HepG2 (cell line): ENCODE data around the gene SPNS1. TPM values are rescaled to one million over a fixed set of nuclear protein-coding genes. Genes with fewer than 3 reads are reported as not detected.

Experiments used
- CREBL2 ChIP-seq: sonication (generic); formaldehyde crosslinking; IDR thresholded peaks from 2 replicates; pipeline ENCODE4 v1.8.1; 2023; ENCODE audit warnings: missing genetic modification reagents, mild to moderate bottlenecking, borderline replicate concordance
- DZIP1 ChIP-seq: sonication (generic); formaldehyde crosslinking; IDR thresholded peaks from 2 replicates; pipeline ENCODE4 v1.5.0; 2020; ENCODE audit warnings: mild to moderate bottlenecking, missing genetic modification reagents
- ELF3 ChIP-seq: IDR thresholded peaks from 2 replicates; pipeline ENCODE4 v1.6.1; 2016; ENCODE audit warnings: missing genetic modification reagents, missing compliant biosample characterization
- KDM2A ChIP-seq: sonication (generic); formaldehyde crosslinking; IDR thresholded peaks from 2 replicates; pipeline ENCODE4 v1.4.0; 2020; ENCODE audit warnings: low read depth, missing genetic modification reagents, borderline replicate concordance
- NFRKB ChIP-seq: fragments of 450-650 bp; IDR thresholded peaks from 2 replicates; pipeline ENCODE4 v1.6.1; 2017
- PATZ1 ChIP-seq: sonication (generic); formaldehyde crosslinking; IDR thresholded peaks from 2 replicates; pipeline ENCODE4 v1.4.0; 2020; ENCODE audit warnings: missing genetic modification reagents
- POLR2AphosphoS2 ChIP-seq: IDR thresholded peaks from 2 replicates; pipeline ENCODE4 v1.6.1; 2011; ENCODE audit warnings: low read depth, low read length, improper control_type of control experiment
- RCOR2 ChIP-seq: IDR thresholded peaks from 2 replicates; pipeline ENCODE4 v1.6.1; 2016; ENCODE audit warnings: missing biosample characterization, missing genetic modification reagents
- SIX1 ChIP-seq: sonication (generic); formaldehyde crosslinking; IDR thresholded peaks from 2 replicates; pipeline ENCODE4 v1.4.0; 2020; ENCODE audit warnings: missing genetic modification reagents, borderline replicate concordance
- SKI ChIP-seq: fragments of 450-650 bp; IDR thresholded peaks from one replicate; pipeline ENCODE4 v1.6.1; 2018; ENCODE audit warnings: mild to moderate bottlenecking; ENCODE audit not compliant: partially characterized antibody
- TBX3 ChIP-seq: fragments of 450-650 bp; IDR thresholded peaks from 2 replicates; pipeline ENCODE4 v1.6.1; 2017; ENCODE audit warnings: antibody characterized with exemption, mild to moderate bottlenecking, inconsistent platforms, borderline replicate concordance
- ZNF235 ChIP-seq: sonication (generic); formaldehyde crosslinking; IDR thresholded peaks from 2 replicates; pipeline ENCODE4 v1.8.1; 2023; ENCODE audit warnings: mild to moderate bottlenecking, missing genetic modification reagents, borderline replicate concordance
- ZNF33B ChIP-seq: sonication (generic); formaldehyde crosslinking; IDR thresholded peaks from 2 replicates; pipeline ENCODE4 v1.5.1; 2020; ENCODE audit warnings: mild to moderate bottlenecking, missing genetic modification reagents
- polyA plus RNA-seq, 8 experiments: library from polyadenylated mRNA; depleted of rRNA in 3 of 8; stranded (reverse) in 7 of 8; unstranded in 1 of 8; fragments of >200 nt; fragmentation: Illumina TruSeq in 4 of 8; extraction: Trizol in 4 of 8; gene quantifications; 2 replicates each; pipeline versions ENCODE4 v1.2.1 to v1.2.3, GENCODE V29; 2011 to 2016; ENCODE audit warnings: low read depth in 4 of 8, missing spikeins in 1 of 8, mixed read lengths in 1 of 8; ENCODE audit not compliant: insufficient read depth in 1 of 8
- total RNA-seq, 5 experiments: library from RNA; depleted of rRNA; stranded (reverse); fragments of >200 nt; fragmentation: Illumina TruSeq; extraction: Trizol; gene quantifications; 2 replicates each; pipeline ENCODE4 v1.2.3, GENCODE V29; 2016; ENCODE audit warnings: low read depth in 1 of 5
- TF ChIP-seq, protein P1 (sequence below): sonication (generic); formaldehyde crosslinking; IDR thresholded peaks from 2 replicates; pipeline ENCODE4 v1.5.1; 2020; ENCODE audit warnings: mild to moderate bottlenecking, missing genetic modification reagents
- TF ChIP-seq, protein P2 (sequence below): sonication (generic); formaldehyde crosslinking; IDR thresholded peaks from 2 replicates; pipeline ENCODE4 v1.5.0; 2020; ENCODE audit warnings: missing genetic modification reagents
- TF ChIP-seq, protein P3 (sequence below): sonication (generic); formaldehyde crosslinking; IDR thresholded peaks from 2 replicates; pipeline ENCODE4 v1.5.0; 2020; ENCODE audit warnings: mild to moderate bottlenecking, missing genetic modification reagents, borderline replicate concordance

SPNS1 gene
- total and polyA plus RNA-seq, 2 of the 13 experiments (the other 11 are each of a cell fraction or from before 2014, with no cell fraction given): 25.6 to 38.8 TPM

DNA sequence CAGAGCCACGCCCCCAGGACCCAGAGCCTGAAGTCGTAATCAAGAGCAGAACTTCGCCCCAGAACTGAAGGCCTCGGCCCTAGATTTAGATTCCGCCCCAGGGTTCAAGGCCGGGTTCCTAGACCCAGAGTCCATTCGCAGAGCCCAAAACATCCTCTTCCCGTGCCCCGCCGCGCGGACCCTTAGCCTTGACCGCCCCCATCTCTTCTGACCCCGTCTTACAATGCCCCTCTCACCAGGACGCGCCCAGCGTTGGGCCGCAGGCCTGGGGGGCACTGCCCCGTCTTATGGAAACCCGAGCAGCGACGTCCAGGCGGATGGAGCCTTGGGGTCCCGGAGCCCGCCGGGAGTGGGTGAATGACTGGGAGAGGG lies 37.8 kb upstream of the SPNS1 start (continued):
- TF ChIP-seq DZIP1 (CRISPR knock-in tag): no peak
- TF ChIP-seq ELF3 (CRISPR knock-in tag): no peak
- no peak for TF ChIP-seq RCOR2
- TF ChIP-seq CREBL2 (CRISPR knock-in tag): no peak
- TF ChIP-seq ZNF33B (CRISPR knock-in tag): no peak
- peak; percentile 12 for TF ChIP-seq SKI
- no peak for TF ChIP-seq SIX1 (CRISPR knock-in tag)
- TF ChIP-seq NFRKB: no peak
- TF ChIP-seq, protein P1, sequence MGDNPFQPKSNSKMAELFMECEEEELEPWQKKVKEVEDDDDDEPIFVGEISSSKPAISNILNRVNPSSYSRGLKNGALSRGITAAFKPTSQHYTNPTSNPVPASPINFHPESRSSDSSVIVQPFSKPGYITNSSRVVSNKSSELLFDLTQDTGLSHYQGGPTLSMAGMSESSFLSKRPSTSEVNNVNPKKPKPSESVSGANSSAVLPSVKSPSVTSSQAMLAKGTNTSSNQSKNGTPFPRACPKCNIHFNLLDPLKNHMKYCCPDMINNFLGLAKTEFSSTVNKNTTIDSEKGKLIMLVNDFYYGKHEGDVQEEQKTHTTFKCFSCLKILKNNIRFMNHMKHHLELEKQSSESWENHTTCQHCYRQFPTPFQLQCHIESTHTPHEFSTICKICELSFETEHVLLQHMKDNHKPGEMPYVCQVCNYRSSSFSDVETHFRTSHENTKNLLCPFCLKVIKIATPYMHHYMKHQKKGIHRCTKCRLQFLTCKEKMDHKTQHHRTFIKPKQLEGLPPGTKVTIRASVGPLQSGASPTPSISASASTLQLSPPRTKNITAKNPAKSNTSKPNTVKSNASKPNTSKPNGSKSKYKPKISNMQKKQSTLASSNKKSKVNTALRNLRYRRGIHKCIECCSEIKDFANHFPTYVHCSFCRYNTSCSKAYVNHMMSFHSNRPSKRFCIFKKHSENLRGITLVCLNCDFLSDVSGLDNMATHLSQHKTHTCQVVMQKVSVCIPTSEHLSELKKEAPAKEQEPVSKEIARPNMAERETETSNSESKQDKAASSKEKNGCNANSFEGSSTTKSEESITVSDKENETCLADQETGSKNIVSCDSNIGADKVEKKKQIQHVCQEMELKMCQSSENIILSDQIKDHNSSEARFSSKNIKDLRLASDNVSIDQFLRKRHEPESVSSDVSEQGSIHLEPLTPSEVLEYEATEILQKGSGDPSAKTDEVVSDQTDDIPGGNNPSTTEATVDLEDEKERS (CRISPR knock-in tag): no peak
- TF ChIP-seq ZNF235 (CRISPR knock-in tag): no peak
- no peak for TF ChIP-seq POLR2AphosphoS2
- TF ChIP-seq, protein P2, sequence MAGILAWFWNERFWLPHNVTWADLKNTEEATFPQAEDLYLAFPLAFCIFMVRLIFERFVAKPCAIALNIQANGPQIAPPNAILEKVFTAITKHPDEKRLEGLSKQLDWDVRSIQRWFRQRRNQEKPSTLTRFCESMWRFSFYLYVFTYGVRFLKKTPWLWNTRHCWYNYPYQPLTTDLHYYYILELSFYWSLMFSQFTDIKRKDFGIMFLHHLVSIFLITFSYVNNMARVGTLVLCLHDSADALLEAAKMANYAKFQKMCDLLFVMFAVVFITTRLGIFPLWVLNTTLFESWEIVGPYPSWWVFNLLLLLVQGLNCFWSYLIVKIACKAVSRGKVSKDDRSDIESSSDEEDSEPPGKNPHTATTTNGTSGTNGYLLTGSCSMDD (CRISPR knock-in tag): no peak
- no peak for TF ChIP-seq TBX3
- no peak for TF ChIP-seq PATZ1 (CRISPR knock-in tag)
- TF ChIP-seq, protein P3, sequence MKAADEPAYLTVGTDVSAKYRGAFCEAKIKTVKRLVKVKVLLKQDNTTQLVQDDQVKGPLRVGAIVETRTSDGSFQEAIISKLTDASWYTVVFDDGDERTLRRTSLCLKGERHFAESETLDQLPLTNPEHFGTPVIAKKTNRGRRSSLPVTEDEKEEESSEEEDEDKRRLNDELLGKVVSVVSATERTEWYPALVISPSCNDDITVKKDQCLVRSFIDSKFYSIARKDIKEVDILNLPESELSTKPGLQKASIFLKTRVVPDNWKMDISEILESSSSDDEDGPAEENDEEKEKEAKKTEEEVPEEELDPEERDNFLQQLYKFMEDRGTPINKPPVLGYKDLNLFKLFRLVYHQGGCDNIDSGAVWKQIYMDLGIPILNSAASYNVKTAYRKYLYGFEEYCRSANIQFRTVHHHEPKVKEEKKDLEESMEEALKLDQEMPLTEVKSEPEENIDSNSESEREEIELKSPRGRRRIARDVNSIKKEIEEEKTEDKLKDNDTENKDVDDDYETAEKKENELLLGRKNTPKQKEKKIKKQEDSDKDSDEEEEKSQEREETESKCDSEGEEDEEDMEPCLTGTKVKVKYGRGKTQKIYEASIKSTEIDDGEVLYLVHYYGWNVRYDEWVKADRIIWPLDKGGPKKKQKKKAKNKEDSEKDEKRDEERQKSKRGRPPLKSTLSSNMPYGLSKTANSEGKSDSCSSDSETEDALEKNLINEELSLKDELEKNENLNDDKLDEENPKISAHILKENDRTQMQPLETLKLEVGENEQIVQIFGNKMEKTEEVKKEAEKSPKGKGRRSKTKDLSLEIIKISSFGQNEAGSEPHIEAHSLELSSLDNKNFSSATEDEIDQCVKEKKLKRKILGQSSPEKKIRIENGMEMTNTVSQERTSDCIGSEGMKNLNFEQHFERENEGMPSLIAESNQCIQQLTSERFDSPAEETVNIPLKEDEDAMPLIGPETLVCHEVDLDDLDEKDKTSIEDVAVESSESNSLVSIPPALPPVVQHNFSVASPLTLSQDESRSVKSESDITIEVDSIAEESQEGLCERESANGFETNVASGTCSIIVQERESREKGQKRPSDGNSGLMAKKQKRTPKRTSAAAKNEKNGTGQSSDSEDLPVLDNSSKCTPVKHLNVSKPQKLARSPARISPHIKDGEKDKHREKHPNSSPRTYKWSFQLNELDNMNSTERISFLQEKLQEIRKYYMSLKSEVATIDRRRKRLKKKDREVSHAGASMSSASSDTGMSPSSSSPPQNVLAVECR (CRISPR knock-in tag): no peak
- TF ChIP-seq KDM2A (CRISPR knock-in tag): no peak
